Heart right ventricle (tissue), 16 donors: ENCODE data around the gene VWA5B1. TPM values are rescaled to one million over a fixed set of nuclear protein-coding genes. Genes with fewer than 3 reads are reported as not detected.

Experiments used
- ATAC-seq, 8 donors: fragments of 200-7000 bp; cut with Tn5 transposase; one replicate each; pipeline ENCODE4 v1.9.1; 2020; ENCODE audit warnings: mild to moderate bottlenecking in 8 of 8, moderate library complexity in 8 of 8, moderate number of reproducible peaks in 1 of 8
- DNase-seq, 2 donors: peaks; one replicate each; pipeline ENCODE4 v3.0.0-alpha.2; 2020
- H3K27ac ChIP-seq, 10 donors: fragments of 200-600 bp; sonication (generic) in 2 of 10; one replicate each; pipeline versions ENCODE4 v1.5.0 to v1.8.0; 2020 to 2022; ENCODE audit warnings: mild to moderate bottlenecking in 3 of 10
- H3K27me3 ChIP-seq, 7 donors: fragments of 200-600 bp; one replicate each; pipeline ENCODE4 v1.8.0; 2021 to 2022; ENCODE audit warnings: mild to moderate bottlenecking in 2 of 7
- H3K36me3 ChIP-seq, 9 donors: fragments of 200-600 bp; sonication (generic) in 1 of 9; one replicate each; pipeline versions ENCODE4 v1.5.0 to v1.8.0; 2020 to 2022; ENCODE audit warnings: mild to moderate bottlenecking in 2 of 9
- H3K4me1 ChIP-seq, 9 donors: fragments of 200-600 bp; sonication (generic) in 1 of 9; one replicate each; pipeline versions ENCODE4 v1.5.0 to v1.8.0; 2020 to 2022; ENCODE audit warnings: mild to moderate bottlenecking in 4 of 9
- H3K4me3 ChIP-seq, 10 donors: fragments of 200-600 bp; sonication (generic) in 2 of 10; one replicate each; pipeline versions ENCODE4 v1.5.0 to v1.8.0; 2020 to 2022; ENCODE audit warnings: mild to moderate bottlenecking in 7 of 10, moderate library complexity in 2 of 10
- H3K9me3 ChIP-seq, 11 donors: fragments of 200-600 bp in 10 of 11; sonication (generic) in 2 of 11; one replicate each; pipeline versions ENCODE4 v1.5.0 to v1.8.0; 2013 to 2022; ENCODE audit warnings: mild to moderate bottlenecking in 2 of 11, control low read depth in 1 of 11, moderate library complexity in 1 of 11
- CTCF ChIP-seq, 9 donors: fragments of 200-600 bp; sonication (generic) in 2 of 9; IDR thresholded peaks; one replicate each; pipeline versions ENCODE4 v1.5.0 to v1.8.0; 2021 to 2022; ENCODE audit warnings: antibody characterized with exemption in 9 of 9, mild to moderate bottlenecking in 5 of 9, moderate library complexity in 1 of 9
- WGBS, 2 donors: extraction: QIAGEN DNeasy Blood & Tissue Kit; methylation state at CpG; one replicate each; pipeline ENCODE4 v1.1.7; 2013; ENCODE audit warnings: inconsistent platforms in 1 of 2; 5-methylcytosine and 5-hydroxymethylcytosine counted together
- intact Hi-C, 10 donors: fragments of 100-400 bp; cut with DNase I; formaldehyde crosslinking; loops; one replicate each; pipeline versions ENCODE4 v1.11.1 to v1.14.2; 2022
- polyA plus RNA-seq, 2 donors: library from polyadenylated mRNA; stranded (reverse); fragments of 200-250 nt; gene quantifications; one replicate each; pipeline ENCODE4 v1.2.3, GENCODE V29; 2013
- total RNA-seq, 10 donors: library from RNA; stranded (reverse); fragmentation: NEBNext Ultra II Directional in 3 of 10; extraction: Animal tissue kit (Norgen Biotek cat#: 25700) in 3 of 10; gene quantifications; one replicate each; pipeline versions ENCODE4 v1.2.1 to v1.2.4, GENCODE V29; 2021 to 2023
- donor health status: Arrhythmogenic right ventricular cardiomyopathy.
- donor health status: ischemic (EF 13 %, LVEDD 7.1; RV severe dilation, severe dysfunction).
- donor health status: healthy with polysubstance abuse.
- donor health status: DM: no; HTN: yes; CAD: no.
- donor health status: DM: no; HTN: no; CAD: no.
- donor health status: ischemic (EF 25% LVEDD 6.9; RV normal size, moderate dysfunction).
- donor health status: ischemic (EF 25% LVEDD 5.7; RV mildly dilated, moderate dysfunction).
- donor health status: healthy.
- donor health status: DM: yes; HTN: yes; CAD: no.
- donor health status: Ischemic cardiomyopathy.
- donor health status: ischemic (EF 35%, LVEDD 5.7; RV mildly dilated, moderate dysfunction).
- donor health status: nonischemic (EF 11% LVEDD 7.7; RV severe dilation, severe dysfunction).
- donor health status: DM: yes; HTN: yes; CAD: no.
- donor health status: PGD.
- donor health status: ischemic (EF 29% LVEDD 5.4; RV normal size, mild dysfunction).
- donor health status: nonischemic (EF 23%, LVEDD 6.1; RV moderate dilation, normal function).

Gene VWA5B1
- total and polyA plus RNA-seq, 12 donors = 0.03 to 1.2 (median 0.18) TPM; not detected in 9

- H3K27ac ChIP-seq = peak overlapping the region in 2 of 10 donors; percentile 8 to 54
- WGBS, 2 donors = 71 to 72% methylated on average over 8 of the region's 8 CpGs
- H3K36me3 ChIP-seq = no peaks in the 10 kb centered on the region
Observed at GRCh38 chr1:20324704-20325406, 34.2 kb downstream of the VWA5B1 start.

GRCh38 chr1:20325407-20325843 is 34.8 kb downstream of the VWA5B1 start:
- WGBS, 2 donors = 24 to 58% methylated on average over 3 of the region's 3 CpGs
- H3K36me3 ChIP-seq = no peaks in the 10 kb centered on the region
- ATAC-seq (peak in 2 of 8 donors; percentile 11 to 23), DNase-seq (no peak)
- peak overlapping the region in 3 of 10 donors; percentile 8 to 54 (median 19) for H3K27ac ChIP-seq
- H3K4me3 ChIP-seq = no peak overlapping the region
- intact Hi-C loops = no loop called here
- H3K4me1 ChIP-seq = peaks cover 0 to 24% (median 12%) of the 10 kb centered on the region in 9 donors
- peaks cover 0 to 10% (median 4%) of the 10 kb centered on the region in 7 donors for H3K27me3 ChIP-seq
- no peak for TF ChIP-seq CTCF (IDR thresholded peaks at IDR 0.05)
- no peaks in the 10 kb centered on the region for H3K9me3 ChIP-seq

More at GRCh38 chr1:20324704-20325406, 34.2 kb downstream of the VWA5B1 start:
- peaks cover 0 to 10% (median 4%) of the 10 kb centered on the region in 7 donors for H3K27me3 ChIP-seq
- TF ChIP-seq CTCF (IDR thresholded peaks at IDR 0.05) = no peak
- ATAC-seq = no peak
- no peaks in the 10 kb centered on the region for H3K9me3 ChIP-seq
- peaks cover 0 to 24% (median 12%) of the 10 kb centered on the region in 9 donors for H3K4me1 ChIP-seq
- no peak for DNase-seq
- intact Hi-C loops = no loop called here
- H3K4me3 ChIP-seq = no peak overlapping the region

- H3K4me3 ChIP-seq = no peak overlapping the region
- peaks cover 0 to 9% (median 4%) of the 10 kb centered on the region in 7 donors for H3K27me3 ChIP-seq
- ATAC-seq (peak in 4 of 8 donors; percentile 25 to 56 (median 46)), DNase-seq (no peak)
- intact Hi-C loops = no loop called here
- no peaks in the 10 kb centered on the region for H3K9me3 ChIP-seq
- H3K4me1 ChIP-seq = peaks cover 0 to 24% (median 12%) of the 10 kb centered on the region in 9 donors
- 34 to 40% methylated on average over 3 of the region's 3 CpGs for WGBS, 2 donors
- peak overlapping the region in 2 of 10 donors; percentile 19 to 54 for H3K27ac ChIP-seq
- no peak for TF ChIP-seq CTCF (IDR thresholded peaks at IDR 0.05)
- no peaks in the 10 kb centered on the region for H3K36me3 ChIP-seq
Observed at GRCh38 chr1:20325844-20326420, 35.3 kb downstream of the VWA5B1 start.

GRCh38 chr1:20327467-20327866 is 36.8 kb downstream of the VWA5B1 start:
- DNase-seq = no peak
- no peak for ATAC-seq
- intact Hi-C loops = no loop called here
- H3K27me3 ChIP-seq = peaks cover 0 to 9% (median 0%) of the 10 kb centered on the region in 7 donors
- 81 to 83% methylated on average over 6 of the region's 6 CpGs for WGBS, 2 donors
- peaks cover 0 to 17% (median 10%) of the 10 kb centered on the region in 9 donors for H3K4me1 ChIP-seq
- H3K9me3 ChIP-seq = no peaks in the 10 kb centered on the region
- no peaks in the 10 kb centered on the region for H3K36me3 ChIP-seq
- H3K27ac ChIP-seq = no peak overlapping the region
- no peak overlapping the region for H3K4me3 ChIP-seq
- TF ChIP-seq CTCF (IDR thresholded peaks at IDR 0.05) = no peak
